DMS114 treated with DMSO at 0.1 percent for 48 hours (cell line): ENCODE measurements around the gene ZBTB12.
"Not testable (repeated sequence)": the region's sequence is repeated elsewhere in the genome, so short reads cannot be mapped to it uniquely, and the experiment has no call there.

Experiments used
- DNase-seq: peaks from one replicate; lab custom pipeline; 2025; ENCODE audit not compliant: unreplicated experiment; lab: John Stamatoyannopoulos, UW

The ZBTB12 gene

GRCh38 chr6:31851980-31852718 lies 49.7 kb downstream of the ZBTB12 start:
- not testable (repeated sequence) for DNase-seq

GRCh38 chr6:31851485-31851832 lies 50.4 kb downstream of the ZBTB12 start:
- DNase-seq: peak; percentile 36

- no peak for DNase-seq
Observed at GRCh38 chr6:31850765-31851484, 51.0 kb downstream of the ZBTB12 start.
